ENCODE results near the gene CLDN14. TPM values are rescaled to one million over a fixed set of nuclear protein-coding genes. Genes with fewer than 3 reads are reported as not detected.

The CLDN14 gene
- total and polyA plus RNA-seq, 12 donors, result 0.22 TPM; not detected in 11

DNA sequence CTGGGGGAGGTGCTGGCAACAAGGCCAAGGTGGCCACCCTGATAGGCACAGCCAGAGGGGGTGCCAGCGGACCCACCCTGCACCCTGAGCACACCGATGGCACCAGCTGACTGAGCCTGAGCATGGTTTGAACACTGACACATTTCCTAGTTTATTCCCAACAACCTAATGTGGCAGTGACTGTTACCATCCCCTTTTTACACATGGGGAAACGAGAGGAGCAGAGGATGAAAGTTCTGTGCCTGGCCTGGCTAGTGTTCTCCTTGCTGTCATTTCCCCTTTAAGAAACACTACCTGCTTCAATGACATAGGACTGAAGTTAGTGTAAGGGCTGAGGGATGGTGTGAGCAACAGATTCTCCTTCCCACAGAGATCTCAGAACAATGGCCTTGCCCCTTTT lies 15.3 kb downstream of the CLDN14 start:
- Histone ChIP-seq H3K27me3 (no peaks in the 10 kb centered on the region), H3K4me1 (replicated peaks in 1 of 2) (no peaks in the 10 kb centered on the region), H3K4me3 (no peak overlapping the region), H3K27ac (no peak overlapping the region), H3K9me3 (replicated peaks in 1 of 3) (no peaks in the 10 kb centered on the region), H3K36me3 (replicated peaks in 1 of 2) (no peaks in the 10 kb centered on the region)
- no peak for TF ChIP-seq POLR2A (IDR thresholded peaks at IDR 0.05)
- TF ChIP-seq, protein P1, sequence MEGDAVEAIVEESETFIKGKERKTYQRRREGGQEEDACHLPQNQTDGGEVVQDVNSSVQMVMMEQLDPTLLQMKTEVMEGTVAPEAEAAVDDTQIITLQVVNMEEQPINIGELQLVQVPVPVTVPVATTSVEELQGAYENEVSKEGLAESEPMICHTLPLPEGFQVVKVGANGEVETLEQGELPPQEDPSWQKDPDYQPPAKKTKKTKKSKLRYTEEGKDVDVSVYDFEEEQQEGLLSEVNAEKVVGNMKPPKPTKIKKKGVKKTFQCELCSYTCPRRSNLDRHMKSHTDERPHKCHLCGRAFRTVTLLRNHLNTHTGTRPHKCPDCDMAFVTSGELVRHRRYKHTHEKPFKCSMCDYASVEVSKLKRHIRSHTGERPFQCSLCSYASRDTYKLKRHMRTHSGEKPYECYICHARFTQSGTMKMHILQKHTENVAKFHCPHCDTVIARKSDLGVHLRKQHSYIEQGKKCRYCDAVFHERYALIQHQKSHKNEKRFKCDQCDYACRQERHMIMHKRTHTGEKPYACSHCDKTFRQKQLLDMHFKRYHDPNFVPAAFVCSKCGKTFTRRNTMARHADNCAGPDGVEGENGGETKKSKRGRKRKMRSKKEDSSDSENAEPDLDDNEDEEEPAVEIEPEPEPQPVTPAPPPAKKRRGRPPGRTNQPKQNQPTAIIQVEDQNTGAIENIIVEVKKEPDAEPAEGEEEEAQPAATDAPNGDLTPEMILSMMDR (IDR thresholded peaks at IDR 0.05), result no peak
- DNase-seq, result no peak
- intact Hi-C loops (cut with DNase I), result no loop called here
- 60 to 84% (median 77%) methylated on average over 2 to 3 of the region's 3 CpGs for WGBS, 4 donors

DNA sequence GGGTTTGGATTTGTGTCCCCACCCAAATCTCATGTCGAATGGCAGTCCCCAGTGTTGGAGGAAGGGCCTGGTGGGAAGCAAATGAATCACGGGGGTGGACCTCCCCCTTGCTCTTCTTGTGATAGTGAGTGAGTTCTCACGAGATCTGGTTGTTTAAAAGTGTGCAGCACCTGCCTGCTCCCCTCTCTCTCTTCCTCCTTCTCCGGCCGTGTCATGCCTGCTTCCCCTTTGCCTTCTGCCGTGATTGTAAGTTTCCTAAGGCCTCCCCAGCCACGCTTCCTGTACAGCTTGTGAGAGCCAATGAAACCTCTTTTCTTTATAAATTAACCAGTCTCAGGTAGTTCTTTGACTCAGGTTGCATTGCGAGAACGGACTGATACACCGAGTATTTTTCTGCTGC lies 15.9 kb downstream of the CLDN14 start:
- Histone ChIP-seq H3K4me1 (replicated peaks in 1 of 2) (no peaks in the 10 kb centered on the region), H3K9me3 (replicated peaks in 1 of 3) (no peaks in the 10 kb centered on the region), H3K36me3 (replicated peaks in 1 of 2) (no peaks in the 10 kb centered on the region), H3K27me3 (no peaks in the 10 kb centered on the region), H3K27ac (no peak overlapping the region), H3K4me3 (no peak overlapping the region)
- no peak for DNase-seq
- no peak for TF ChIP-seq POLR2A (IDR thresholded peaks at IDR 0.05)
- TF ChIP-seq, protein P1 (IDR thresholded peaks at IDR 0.05), result no peak
- intact Hi-C loops (cut with DNase I), result no loop called here
- WGBS, 4 donors, result 66 to 74% (median 72%) methylated on average over 8 to 10 of the region's 10 CpGs

DNA sequence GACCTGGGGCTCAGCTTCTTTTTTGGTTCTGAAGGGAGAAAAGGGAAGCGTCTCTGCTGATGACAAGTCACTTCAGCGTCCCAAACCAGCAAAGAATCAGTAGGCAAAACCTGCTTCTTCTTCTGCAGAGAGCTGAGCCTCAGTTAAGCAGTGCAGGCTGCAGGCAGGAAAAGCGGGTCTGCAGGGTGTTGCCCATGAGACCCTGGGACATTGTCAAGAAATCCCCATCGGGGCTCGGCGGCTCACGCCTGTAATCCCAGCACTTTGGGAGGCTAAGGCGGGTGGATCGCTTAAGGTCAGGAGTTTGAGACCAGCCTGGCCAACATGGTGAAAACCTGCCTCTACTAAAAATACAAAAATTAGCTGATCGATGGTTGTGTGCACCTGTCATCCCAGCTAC lies 16.7 kb downstream of the CLDN14 start:
- TF ChIP-seq POLR2A (IDR thresholded peaks at IDR 0.05), result no peak
- TF ChIP-seq, protein P1 (IDR thresholded peaks at IDR 0.05), result no peak
- Histone ChIP-seq H3K27ac (no peak overlapping the region), H3K4me1 (replicated peaks in 1 of 2) (no peaks in the 10 kb centered on the region), H3K36me3 (replicated peaks in 1 of 2) (no peaks in the 10 kb centered on the region), H3K9me3 (replicated peaks in 1 of 3) (no peaks in the 10 kb centered on the region), H3K27me3 (no peaks in the 10 kb centered on the region), H3K4me3 (no peak overlapping the region)
- 80 to 92% (median 88%) methylated on average over 9 to 10 of the region's 10 CpGs for WGBS, 4 donors
- no peak for DNase-seq
- intact Hi-C loops (cut with DNase I), result no loop called here

DNA sequence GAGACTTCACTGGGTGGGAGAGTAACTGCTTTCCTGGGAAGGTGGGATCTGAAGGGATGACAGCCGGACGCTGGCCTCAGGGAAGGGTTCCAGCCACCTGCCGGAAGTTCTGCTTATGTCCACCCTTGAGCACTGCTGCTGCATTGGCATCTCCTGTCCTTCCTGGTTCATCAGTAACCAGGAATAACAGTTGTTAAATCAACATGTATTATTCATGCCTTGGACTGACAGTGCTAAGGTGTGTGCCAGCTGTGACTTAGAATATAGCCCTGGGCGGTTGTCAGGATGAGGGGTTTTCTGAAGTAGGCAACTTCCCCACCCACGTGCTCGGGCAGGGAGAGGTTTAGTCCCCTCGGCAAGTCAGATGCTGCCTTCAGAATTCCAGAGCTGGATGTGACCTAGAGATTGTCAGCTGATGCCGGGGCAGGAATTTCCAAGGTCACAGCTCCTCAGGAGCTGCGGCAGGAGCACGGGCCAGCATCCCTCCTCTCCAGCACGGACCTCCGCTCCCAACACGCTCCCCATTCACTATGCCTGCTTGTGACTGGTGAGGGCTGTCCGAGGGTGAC lies 17.9 kb downstream of the CLDN14 start:
- Histone ChIP-seq H3K36me3 (replicated peaks in 1 of 2) (no peaks in the 10 kb centered on the region), H3K4me1 (replicated peaks in 1 of 2) (no peaks in the 10 kb centered on the region), H3K27ac (no peak overlapping the region), H3K9me3 (replicated peaks in 1 of 3) (no peaks in the 10 kb centered on the region), H3K27me3 (no peaks in the 10 kb centered on the region), H3K4me3 (no peak overlapping the region)
- WGBS, 4 donors, result 44 to 74% (median 52%) methylated on average over 5 to 14 of the region's 14 CpGs
- DNase-seq, result no peak
- TF ChIP-seq POLR2A (IDR thresholded peaks at IDR 0.05), result no peak
- TF ChIP-seq, protein P1 (IDR thresholded peaks at IDR 0.05), result no peak
- intact Hi-C loops (cut with DNase I), result no loop called here
